ENCODE results near the gene SGPP1. TPM values are rescaled to one million over a fixed set of nuclear protein-coding genes. Genes with fewer than 3 reads are reported as not detected.
A peak's percentile ranks its signal among the peaks of the same experiment; 100 is the strongest.

SGPP1 gene
- total and polyA plus RNA-seq, 10 of the 15 experiments (the other 5 are each of a cell fraction or from before 2014, with no cell fraction given): 3.5 to 37.7 (median 25.5) TPM

DNA sequence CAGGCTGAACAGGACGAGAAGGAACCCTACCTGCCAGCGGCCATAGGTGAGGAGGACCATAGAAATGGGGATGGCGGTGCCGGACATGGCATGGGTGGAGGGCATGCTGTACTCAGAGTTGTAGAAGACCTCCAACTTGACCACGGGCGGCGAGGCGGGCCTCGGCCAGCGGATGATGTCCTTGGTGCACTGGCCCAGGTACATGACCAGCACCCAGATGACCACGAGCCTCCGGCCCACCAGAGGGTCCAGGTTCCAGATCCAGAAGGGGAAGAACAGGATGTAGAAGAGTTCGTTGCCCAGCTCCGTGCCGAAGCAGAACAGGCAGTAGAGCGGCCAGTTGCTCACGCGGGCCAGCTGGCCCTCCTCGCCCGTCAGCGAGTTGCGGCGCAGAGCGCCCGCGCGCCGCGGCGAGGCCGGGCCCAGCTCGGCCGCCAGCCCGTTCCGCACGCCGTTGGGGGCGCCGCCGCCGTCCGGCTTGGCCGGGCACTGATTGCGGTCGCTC, 582 bp downstream of the SGPP1 start:
- CTCF ChIA-PET: interaction anchor here (0.6 to 6.9 kb wide), 7 partner anchors 16 to 96 kb away, joined by 3 to 76 read pairs (median 3); no protein-coding TSS in a partner anchor
- peaks cover 49% of the 10 kb centered on the region for H3K79me2 ChIP-seq (ENCODE audit: control insufficient read depth, insufficient read depth, low read length)
- RAD21 ChIA-PET (ENCODE audit: unreplicated experiment): interaction anchor here (1.0 to 8.1 kb wide), 7 partner anchors 19 to 93 kb away, joined by 3 to 89 read pairs (median 8); partner anchors contain the start of gene WDR89
- intact Hi-C loops (cut with micrococcal nuclease; ENCODE audit: unreplicated experiment): loop anchor here (2.0 to 10.0 kb wide), 3 partner anchors 86 to 340 kb away; partner anchors contain the start of gene WDR89
- peak overlapping the region; percentile 91 for H3K4me3 ChIP-seq
- H3K36me3 ChIP-seq (ENCODE audit: control insufficient read depth in 2 of 2, insufficient read depth in 2 of 2, low read length in 1 of 2): no peaks in the 10 kb centered on the region
- FAIRE-seq (no peak), ATAC-seq (peak; percentile 59), DNase-seq (ENCODE audit: low read depth, low spot score) (no peak)
- peak overlapping the region; percentile 87 for H3K9ac ChIP-seq (ENCODE audit: control insufficient read depth, insufficient read depth, low read length)
- BruUV-seq (replicated peaks): no TSS peak
- H3K27ac ChIP-seq (ENCODE audit: control insufficient read depth, insufficient read depth): peak overlapping the region; percentile 60
- H3K9me3 ChIP-seq (replicated peaks; ENCODE audit: control insufficient read depth, insufficient read depth, low read length): no peaks in the 10 kb centered on the region; the same call in 2 of the 3 replicates
- SMC1A ChIA-PET (ENCODE audit: uncharacterized antibody, unreplicated experiment): interaction anchor here (0.5 to 8.1 kb wide), 8 partner anchors 9 to 86 kb away, joined by 3 to 99 read pairs (median 19); partner anchors contain the start of gene WDR89
- peak overlapping the region; percentile 81 for H2AFZ ChIP-seq (ENCODE audit: control insufficient read depth, low read depth, low read length)
- H4K20me1 ChIP-seq (ENCODE audit: control insufficient read depth, insufficient read depth): no peaks in the 10 kb centered on the region
- peaks cover 3% of the 10 kb centered on the region; the same call in 1 of the 2 replicates for H3K4me1 ChIP-seq (ENCODE audit: control insufficient read depth, insufficient read depth, low read length)
- H3K27me3 ChIP-seq (replicated peaks in 1 of 2; ENCODE audit: control insufficient read depth in 2 of 2, insufficient read depth in 2 of 2, low read length in 1 of 2): no peaks in the 10 kb centered on the region
- POLR2A ChIA-PET: interaction anchor here (0.6 to 4.9 kb wide), 5 partner anchors 14 to 89 kb away, joined by 3 to 51 read pairs (median 5); no protein-coding TSS in a partner anchor
- under 1% methylated on average over 33 of the region's 45 CpGs for WGBS (ENCODE audit: insufficient coverage, insufficient replicate concordance, low lambda C conversion rate, missing lambda C conversion rate)
- in situ Hi-C loops (cut with MboI): no loop called here
- peak overlapping the region; percentile 82 for H3K4me2 ChIP-seq (ENCODE audit: control insufficient read depth, insufficient read depth)
- TF ChIP-seq MYC (IDR thresholded peaks at IDR 0.05; ENCODE audit: insufficient read depth, insufficient read length, insufficient replicate concordance, low read length, severe bottlenecking): no peak
- TF ChIP-seq, protein P1, sequence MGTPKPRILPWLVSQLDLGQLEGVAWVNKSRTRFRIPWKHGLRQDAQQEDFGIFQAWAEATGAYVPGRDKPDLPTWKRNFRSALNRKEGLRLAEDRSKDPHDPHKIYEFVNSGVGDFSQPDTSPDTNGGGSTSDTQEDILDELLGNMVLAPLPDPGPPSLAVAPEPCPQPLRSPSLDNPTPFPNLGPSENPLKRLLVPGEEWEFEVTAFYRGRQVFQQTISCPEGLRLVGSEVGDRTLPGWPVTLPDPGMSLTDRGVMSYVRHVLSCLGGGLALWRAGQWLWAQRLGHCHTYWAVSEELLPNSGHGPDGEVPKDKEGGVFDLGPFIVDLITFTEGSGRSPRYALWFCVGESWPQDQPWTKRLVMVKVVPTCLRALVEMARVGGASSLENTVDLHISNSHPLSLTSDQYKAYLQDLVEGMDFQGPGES (IDR thresholded peaks at IDR 0.05): no peak
- no peak for TF ChIP-seq TAF1 (IDR thresholded peaks at IDR 0.05; ENCODE audit: borderline replicate concordance, low read depth, low read length)
- TF ChIP-seq CEBPB (IDR thresholded peaks at IDR 0.05; ENCODE audit: borderline replicate concordance in 1 of 2, low read depth in 2 of 2, low read length in 2 of 2): no peak
- no peak for TF ChIP-seq NR2C1 (IDR thresholded peaks at IDR 0.05)
- TF ChIP-seq, protein P2, sequence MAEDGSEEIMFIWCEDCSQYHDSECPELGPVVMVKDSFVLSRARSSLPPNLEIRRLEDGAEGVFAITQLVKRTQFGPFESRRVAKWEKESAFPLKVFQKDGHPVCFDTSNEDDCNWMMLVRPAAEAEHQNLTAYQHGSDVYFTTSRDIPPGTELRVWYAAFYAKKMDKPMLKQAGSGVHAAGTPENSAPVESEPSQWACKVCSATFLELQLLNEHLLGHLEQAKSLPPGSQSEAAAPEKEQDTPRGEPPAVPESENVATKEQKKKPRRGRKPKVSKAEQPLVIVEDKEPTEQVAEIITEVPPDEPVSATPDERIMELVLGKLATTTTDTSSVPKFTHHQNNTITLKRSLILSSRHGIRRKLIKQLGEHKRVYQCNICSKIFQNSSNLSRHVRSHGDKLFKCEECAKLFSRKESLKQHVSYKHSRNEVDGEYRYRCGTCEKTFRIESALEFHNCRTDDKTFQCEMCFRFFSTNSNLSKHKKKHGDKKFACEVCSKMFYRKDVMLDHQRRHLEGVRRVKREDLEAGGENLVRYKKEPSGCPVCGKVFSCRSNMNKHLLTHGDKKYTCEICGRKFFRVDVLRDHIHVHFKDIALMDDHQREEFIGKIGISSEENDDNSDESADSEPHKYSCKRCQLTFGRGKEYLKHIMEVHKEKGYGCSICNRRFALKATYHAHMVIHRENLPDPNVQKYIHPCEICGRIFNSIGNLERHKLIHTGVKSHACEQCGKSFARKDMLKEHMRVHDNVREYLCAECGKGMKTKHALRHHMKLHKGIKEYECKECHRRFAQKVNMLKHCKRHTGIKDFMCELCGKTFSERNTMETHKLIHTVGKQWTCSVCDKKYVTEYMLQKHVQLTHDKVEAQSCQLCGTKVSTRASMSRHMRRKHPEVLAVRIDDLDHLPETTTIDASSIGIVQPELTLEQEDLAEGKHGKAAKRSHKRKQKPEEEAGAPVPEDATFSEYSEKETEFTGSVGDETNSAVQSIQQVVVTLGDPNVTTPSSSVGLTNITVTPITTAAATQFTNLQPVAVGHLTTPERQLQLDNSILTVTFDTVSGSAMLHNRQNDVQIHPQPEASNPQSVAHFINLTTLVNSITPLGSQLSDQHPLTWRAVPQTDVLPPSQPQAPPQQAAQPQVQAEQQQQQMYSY (CRISPR knock-in tag; IDR thresholded peaks at IDR 0.05): no peak
- no peak for TF ChIP-seq ZSCAN29 (IDR thresholded peaks at IDR 0.05)
- TF ChIP-seq CREM (IDR thresholded peaks at IDR 0.05; ENCODE audit: low read depth): no peak
- TF ChIP-seq, protein P3, sequence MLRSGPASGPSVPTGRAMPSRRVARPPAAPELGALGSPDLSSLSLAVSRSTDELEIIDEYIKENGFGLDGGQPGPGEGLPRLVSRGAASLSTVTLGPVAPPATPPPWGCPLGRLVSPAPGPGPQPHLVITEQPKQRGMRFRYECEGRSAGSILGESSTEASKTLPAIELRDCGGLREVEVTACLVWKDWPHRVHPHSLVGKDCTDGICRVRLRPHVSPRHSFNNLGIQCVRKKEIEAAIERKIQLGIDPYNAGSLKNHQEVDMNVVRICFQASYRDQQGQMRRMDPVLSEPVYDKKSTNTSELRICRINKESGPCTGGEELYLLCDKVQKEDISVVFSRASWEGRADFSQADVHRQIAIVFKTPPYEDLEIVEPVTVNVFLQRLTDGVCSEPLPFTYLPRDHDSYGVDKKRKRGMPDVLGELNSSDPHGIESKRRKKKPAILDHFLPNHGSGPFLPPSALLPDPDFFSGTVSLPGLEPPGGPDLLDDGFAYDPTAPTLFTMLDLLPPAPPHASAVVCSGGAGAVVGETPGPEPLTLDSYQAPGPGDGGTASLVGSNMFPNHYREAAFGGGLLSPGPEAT (IDR thresholded peaks at IDR 0.05; ENCODE audit: low read depth): no peak
- peak; percentile 42 for TF ChIP-seq HDAC6 (IDR thresholded peaks at IDR 0.05; ENCODE audit: unreplicated experiment)
- TF ChIP-seq HDAC2 (IDR thresholded peaks at IDR 0.05): no peak
- no peak for TF ChIP-seq CBX5 (IDR thresholded peaks at IDR 0.05; ENCODE audit: low read depth)
- TF ChIP-seq SUPT20H (IDR thresholded peaks at IDR 0.05; ENCODE audit: borderline replicate concordance, control insufficient read depth, low read depth, low read length): no peak
